WI38 (cell line): ENCODE results near the gene TARBP1.
"Not testable (repeated sequence)": the region's sequence is repeated elsewhere in the genome, so short reads cannot be mapped to it uniquely, and the experiment has no call there.

Experiments used
- H3K4me3 ChIP-seq: 2 replicates; pipeline ENCODE4 v1.5.1; 2011; ENCODE audit warnings: low read depth, mild to moderate bottlenecking, control low read depth, low read length
- CTCF ChIP-seq: IDR thresholded peaks from 2 replicates; pipeline ENCODE4 v1.5.1; 2012; ENCODE audit warnings: low read depth, mild to moderate bottlenecking, control low read depth, low read length

Gene TARBP1

GRCh38 chr1:234520908-234521817 lies 42.2 kb upstream of the TARBP1 start:
- TF ChIP-seq CTCF = no peak

GRCh38 chr1:234519506-234519905 lies 40.5 kb upstream of the TARBP1 start:
- no peak for TF ChIP-seq CTCF

More at GRCh38 chr1:234520908-234521817, 42.2 kb upstream of the TARBP1 start:
- H3K4me3 ChIP-seq = no peak overlapping the region

GRCh38 chr1:234518876-234519275 lies 39.9 kb upstream of the TARBP1 start:
- no peak for TF ChIP-seq CTCF
- H3K4me3 ChIP-seq = no peak overlapping the region

More at GRCh38 chr1:234519506-234519905, 40.5 kb upstream of the TARBP1 start:
- H3K4me3 ChIP-seq = no peak overlapping the region

- H3K4me3 ChIP-seq = not testable (repeated sequence)
Observed at GRCh38 chr1:234518086-234518485, 39.1 kb upstream of the TARBP1 start.

- no peak overlapping the region for H3K4me3 ChIP-seq
- no peak for TF ChIP-seq CTCF
Observed at GRCh38 chr1:234517110-234517802, 38.3 kb upstream of the TARBP1 start.

- no peak overlapping the region for H3K4me3 ChIP-seq
- no peak for TF ChIP-seq CTCF
Observed at GRCh38 chr1:234515821-234516241, 36.9 kb upstream of the TARBP1 start.

GRCh38 chr1:234515411-234515810 lies 36.4 kb upstream of the TARBP1 start:
- no peak overlapping the region for H3K4me3 ChIP-seq
- TF ChIP-seq CTCF = no peak
